Measurements from ENCODE around the gene CFAP54.
A peak's percentile ranks its signal among the peaks of the same experiment; 100 is the strongest.

The CFAP54 gene

DNA sequence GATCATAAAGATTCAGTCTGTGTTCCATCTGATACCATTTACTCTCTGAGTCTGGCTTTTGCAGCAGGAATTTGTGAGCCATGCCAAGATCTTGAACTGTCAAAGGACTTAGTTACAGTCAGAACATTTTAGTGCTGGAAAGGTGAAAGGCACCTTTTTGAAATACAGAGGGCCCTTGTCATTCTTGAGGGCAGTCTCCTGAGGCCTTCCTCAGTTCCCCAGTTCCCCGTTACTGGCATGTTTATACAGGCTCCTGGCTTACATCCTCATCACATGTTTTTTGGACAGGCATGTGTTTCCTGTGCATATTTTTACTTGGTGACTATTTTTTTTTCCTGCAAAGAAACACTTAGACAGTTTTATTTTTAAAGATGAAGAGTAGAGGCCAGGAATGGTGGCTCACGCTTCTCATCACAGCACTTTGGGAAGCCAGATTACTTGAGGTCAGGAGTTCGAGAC, 21.0 kb downstream of the CFAP54 start:
- DNase-seq (ENCODE audit: low spot score) (no peak), ATAC-seq (ENCODE audit: low read depth) (no peak)
- H3K9me3 ChIP-seq (ENCODE audit: severe bottlenecking), result no peaks in the 10 kb centered on the region
- H3K4me1 ChIP-seq (ENCODE audit: insufficient read depth, poor library complexity, severe bottlenecking), result no peaks in the 10 kb centered on the region
- H3K36me3 ChIP-seq (ENCODE audit: low read depth), result no peaks in the 10 kb centered on the region
- TF ChIP-seq, protein P1, sequence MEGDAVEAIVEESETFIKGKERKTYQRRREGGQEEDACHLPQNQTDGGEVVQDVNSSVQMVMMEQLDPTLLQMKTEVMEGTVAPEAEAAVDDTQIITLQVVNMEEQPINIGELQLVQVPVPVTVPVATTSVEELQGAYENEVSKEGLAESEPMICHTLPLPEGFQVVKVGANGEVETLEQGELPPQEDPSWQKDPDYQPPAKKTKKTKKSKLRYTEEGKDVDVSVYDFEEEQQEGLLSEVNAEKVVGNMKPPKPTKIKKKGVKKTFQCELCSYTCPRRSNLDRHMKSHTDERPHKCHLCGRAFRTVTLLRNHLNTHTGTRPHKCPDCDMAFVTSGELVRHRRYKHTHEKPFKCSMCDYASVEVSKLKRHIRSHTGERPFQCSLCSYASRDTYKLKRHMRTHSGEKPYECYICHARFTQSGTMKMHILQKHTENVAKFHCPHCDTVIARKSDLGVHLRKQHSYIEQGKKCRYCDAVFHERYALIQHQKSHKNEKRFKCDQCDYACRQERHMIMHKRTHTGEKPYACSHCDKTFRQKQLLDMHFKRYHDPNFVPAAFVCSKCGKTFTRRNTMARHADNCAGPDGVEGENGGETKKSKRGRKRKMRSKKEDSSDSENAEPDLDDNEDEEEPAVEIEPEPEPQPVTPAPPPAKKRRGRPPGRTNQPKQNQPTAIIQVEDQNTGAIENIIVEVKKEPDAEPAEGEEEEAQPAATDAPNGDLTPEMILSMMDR (IDR thresholded peaks at IDR 0.05; ENCODE audit: poor library complexity, severe bottlenecking), result no peak
- no peaks in the 10 kb centered on the region for H3K27me3 ChIP-seq (ENCODE audit: insufficient read depth, poor library complexity, severe bottlenecking)
- H3K27ac ChIP-seq (ENCODE audit: poor library complexity, severe bottlenecking), result no peak overlapping the region
- H3K4me3 ChIP-seq (ENCODE audit: severe bottlenecking), result no peak overlapping the region

DNA sequence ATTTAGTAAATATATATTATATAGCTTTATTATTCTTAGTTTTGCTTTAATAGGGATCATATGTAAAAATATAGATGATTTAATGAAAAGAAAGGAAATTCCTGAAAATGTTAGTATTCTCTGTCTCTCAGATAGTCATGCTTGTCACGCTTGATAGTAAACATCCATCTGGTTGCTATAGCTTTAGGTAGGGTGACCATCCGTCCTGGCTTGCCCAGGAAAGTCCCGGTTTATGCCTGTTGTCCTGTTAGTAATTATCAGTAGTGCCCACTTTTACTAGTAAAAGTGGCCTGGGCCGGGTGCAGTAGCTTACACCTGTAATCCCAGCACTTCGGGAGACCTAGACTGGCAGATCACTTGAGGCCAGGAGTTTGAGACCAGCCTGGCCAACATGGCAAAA, 23.8 kb downstream of the CFAP54 start:
- Histone ChIP-seq H3K4me1 (ENCODE audit: insufficient read depth, poor library complexity, severe bottlenecking) (no peaks in the 10 kb centered on the region), H3K9me3 (ENCODE audit: severe bottlenecking) (no peaks in the 10 kb centered on the region), H3K4me3 (ENCODE audit: severe bottlenecking) (no peak overlapping the region), H3K27ac (ENCODE audit: poor library complexity, severe bottlenecking) (no peak overlapping the region), H3K27me3 (ENCODE audit: insufficient read depth, poor library complexity, severe bottlenecking) (no peaks in the 10 kb centered on the region), H3K36me3 (ENCODE audit: low read depth) (no peaks in the 10 kb centered on the region)
- TF ChIP-seq, protein P1 (IDR thresholded peaks at IDR 0.05; ENCODE audit: poor library complexity, severe bottlenecking), result no peak
- DNase-seq (ENCODE audit: low spot score), result no peak
- ATAC-seq (ENCODE audit: low read depth), result no peak

DNA sequence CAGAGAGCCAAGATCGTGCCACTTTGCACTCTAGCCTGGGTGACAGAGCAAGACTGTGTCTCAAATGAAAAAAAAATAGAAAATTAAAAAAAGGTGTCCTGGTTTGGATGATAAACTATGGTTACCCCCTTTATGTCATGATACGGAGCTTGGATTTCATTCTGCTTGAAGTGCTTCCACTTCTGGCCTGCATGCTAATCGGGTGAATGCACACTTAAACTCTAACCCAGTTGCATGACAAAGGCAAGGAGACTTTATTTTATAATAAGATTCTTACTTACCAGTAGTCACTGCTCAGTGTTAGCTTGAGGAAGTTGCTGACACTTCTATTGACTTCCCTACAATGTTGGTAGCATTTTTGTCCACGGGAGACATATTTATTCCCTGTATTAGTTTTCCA, 24.3 kb downstream of the CFAP54 start:
- TF ChIP-seq, protein P1 (IDR thresholded peaks at IDR 0.05; ENCODE audit: poor library complexity, severe bottlenecking), result no peak
- H3K27me3 ChIP-seq (ENCODE audit: insufficient read depth, poor library complexity, severe bottlenecking), result no peaks in the 10 kb centered on the region

DNA sequence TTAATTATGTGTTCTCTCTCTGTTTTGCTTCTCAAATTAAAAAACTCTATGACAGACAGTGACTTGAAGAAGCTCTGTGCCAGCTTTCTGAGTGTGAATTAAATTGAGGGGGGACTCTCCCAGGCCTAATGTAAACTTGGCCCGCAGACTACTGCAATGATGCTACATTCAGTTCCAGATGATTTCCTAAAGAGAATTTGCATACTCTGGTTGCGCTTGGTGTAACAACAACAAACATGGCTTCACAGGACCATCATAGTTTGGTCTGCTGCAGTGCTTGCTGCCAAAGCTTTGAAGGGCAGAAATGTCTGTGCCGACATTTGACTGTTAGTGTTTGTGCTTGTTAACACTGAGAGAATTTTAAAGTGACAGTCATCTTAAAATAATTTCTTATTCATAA, 25.0 kb downstream of the CFAP54 start:
- no peak for DNase-seq (ENCODE audit: low spot score)
- H3K36me3 ChIP-seq (ENCODE audit: low read depth), result no peaks in the 10 kb centered on the region
- ATAC-seq (ENCODE audit: low read depth), result no peak
- no peaks in the 10 kb centered on the region for H3K27me3 ChIP-seq (ENCODE audit: insufficient read depth, poor library complexity, severe bottlenecking)
- no peaks in the 10 kb centered on the region for H3K4me1 ChIP-seq (ENCODE audit: insufficient read depth, poor library complexity, severe bottlenecking)
- H3K4me3 ChIP-seq (ENCODE audit: severe bottlenecking), result no peak overlapping the region
- H3K9me3 ChIP-seq (ENCODE audit: severe bottlenecking), result no peaks in the 10 kb centered on the region
- TF ChIP-seq, protein P1 (IDR thresholded peaks at IDR 0.05; ENCODE audit: poor library complexity, severe bottlenecking), result no peak
- H3K27ac ChIP-seq (ENCODE audit: poor library complexity, severe bottlenecking), result no peak overlapping the region

More for the DNA sequence above, 24.3 kb downstream of the CFAP54 start:
- Histone ChIP-seq H3K4me3 (ENCODE audit: severe bottlenecking) (no peak overlapping the region), H3K9me3 (ENCODE audit: severe bottlenecking) (no peaks in the 10 kb centered on the region), H3K36me3 (ENCODE audit: low read depth) (no peaks in the 10 kb centered on the region), H3K4me1 (ENCODE audit: insufficient read depth, poor library complexity, severe bottlenecking) (no peaks in the 10 kb centered on the region), H3K27ac (ENCODE audit: poor library complexity, severe bottlenecking) (no peak overlapping the region)
- DNase-seq (ENCODE audit: low spot score) (no peak), ATAC-seq (ENCODE audit: low read depth) (no peak)

DNA sequence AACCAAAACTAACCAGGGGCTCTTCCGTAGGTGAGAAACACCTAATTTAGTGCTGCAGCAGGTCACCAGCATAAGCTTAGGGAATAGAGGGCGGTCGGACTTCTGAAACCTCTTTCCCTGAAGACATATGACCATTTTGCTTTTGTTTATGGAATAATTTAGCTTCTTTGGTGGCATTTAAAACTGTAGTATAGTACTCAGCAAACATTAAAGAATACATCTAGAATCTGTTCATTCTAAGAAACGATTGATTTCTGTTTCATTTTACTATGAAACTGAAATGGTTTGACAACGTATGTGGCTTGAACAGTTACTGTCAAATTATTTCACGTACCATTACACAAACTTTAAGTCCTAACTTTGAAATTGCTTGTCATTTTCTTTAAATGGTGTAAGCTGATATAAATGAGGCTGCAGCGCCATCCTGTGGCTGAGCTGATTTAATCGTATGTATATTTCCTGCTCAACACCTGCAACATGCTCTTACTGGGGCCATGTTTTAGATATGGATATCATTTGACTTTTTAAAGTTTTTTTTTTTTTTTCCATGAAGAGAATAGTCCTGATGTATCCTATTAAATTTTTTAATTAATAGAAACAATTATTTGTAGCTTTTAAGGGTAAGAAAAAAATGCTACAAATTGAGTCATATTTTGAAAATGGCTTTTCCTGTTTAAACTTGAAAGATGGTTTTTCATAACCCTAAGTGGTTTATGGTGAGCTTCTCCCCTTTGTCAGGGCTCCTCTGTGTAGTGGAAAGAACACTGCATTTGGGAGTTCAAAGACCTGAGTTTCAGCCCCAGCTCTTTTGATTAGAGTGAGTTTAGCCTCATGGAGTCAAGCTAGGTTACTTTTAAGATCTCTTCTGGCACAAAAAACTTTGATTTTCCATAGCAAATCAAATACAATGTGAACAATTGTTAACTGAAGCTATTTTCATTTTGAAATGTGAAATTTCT, 27.4 kb downstream of the CFAP54 start:
- no peak overlapping the region for H3K27ac ChIP-seq (ENCODE audit: poor library complexity, severe bottlenecking)
- ATAC-seq (ENCODE audit: low read depth) (peak; percentile 60; the same call in 2 of the 3 replicates), DNase-seq (ENCODE audit: low spot score) (no peak)
- no peaks in the 10 kb centered on the region for H3K36me3 ChIP-seq (ENCODE audit: low read depth)
- H3K4me3 ChIP-seq (ENCODE audit: severe bottlenecking), result no peak overlapping the region
- H3K4me1 ChIP-seq (ENCODE audit: insufficient read depth, poor library complexity, severe bottlenecking), result no peaks in the 10 kb centered on the region
- no peaks in the 10 kb centered on the region for H3K9me3 ChIP-seq (ENCODE audit: severe bottlenecking)
- no peaks in the 10 kb centered on the region for H3K27me3 ChIP-seq (ENCODE audit: insufficient read depth, poor library complexity, severe bottlenecking)
- TF ChIP-seq, protein P1 (IDR thresholded peaks at IDR 0.05; ENCODE audit: poor library complexity, severe bottlenecking), result peak; percentile 87
